Nephron (organoid): ENCODE results near the gene ALG2.

Experiments used
- H3K27ac Mint-ChIP-seq, 3 experiments: 2 replicates each; pipeline ENCODE4 v1.8.0; 2020; ENCODE audit warnings: mixed read lengths in 3 of 3, mild to moderate bottlenecking in 2 of 3, moderate library complexity in 1 of 3
- H3K27me3 Mint-ChIP-seq: 2 replicates; pipeline ENCODE4 v1.8.0; 2021; ENCODE audit warnings: low read depth, mild to moderate bottlenecking, moderate library complexity, mixed read lengths
- H3K36me3 Mint-ChIP-seq: 2 replicates; pipeline ENCODE4 v1.8.0; 2020; ENCODE audit warnings: low read depth, mixed read lengths
- H3K4me1 Mint-ChIP-seq: 2 replicates; pipeline ENCODE4 v1.8.0; 2020; ENCODE audit warnings: mixed read lengths
- H3K4me3 Mint-ChIP-seq, 3 experiments: 2 replicates each; pipeline ENCODE4 v1.8.0; 2020; ENCODE audit warnings: mild to moderate bottlenecking in 3 of 3, mixed read lengths in 3 of 3, moderate library complexity in 2 of 3
- H3K9me3 Mint-ChIP-seq: 2 replicates; pipeline ENCODE4 v1.8.0; 2020; ENCODE audit warnings: mixed read lengths
- CTCF ChIP-seq, 3 experiments: fragments of 200-600 bp; sonication (generic); IDR thresholded peaks; one replicate each; pipeline ENCODE4 v1.5.0; 2021; ENCODE audit warnings: antibody characterized with exemption in 3 of 3; ENCODE audit not compliant: unreplicated experiment in 3 of 3

ALG2 gene

GRCh38 chr9:99235926-99236634 lies 14.3 kb upstream of the ALG2 start:
- TF ChIP-seq CTCF (IDR thresholded peaks at IDR 0.05; ENCODE audit: unreplicated experiment in 3 of 3) = no peak
- Mint-ChIP-seq H3K36me3 (peaks cover 45% of the 10 kb centered on the region), H3K4me3 (no peak overlapping the region), H3K4me1 (no peaks in the 10 kb centered on the region), H3K27me3 (no peaks in the 10 kb centered on the region), H3K27ac (no peak overlapping the region), H3K9me3 (no peaks in the 10 kb centered on the region)

- H3K4me3 Mint-ChIP-seq = no peak overlapping the region
- H3K9me3 Mint-ChIP-seq = no peaks in the 10 kb centered on the region
- H3K27ac Mint-ChIP-seq = no peak overlapping the region
- no peaks in the 10 kb centered on the region for H3K27me3 Mint-ChIP-seq
- peaks cover 48% of the 10 kb centered on the region for H3K36me3 Mint-ChIP-seq
- TF ChIP-seq CTCF (IDR thresholded peaks at IDR 0.05; ENCODE audit: unreplicated experiment in 3 of 3) = no peak
- H3K4me1 Mint-ChIP-seq = no peaks in the 10 kb centered on the region
These were observed 13.3 kb upstream of the ALG2 start for GRCh38 chr9:99235069-99235468.

- no peak overlapping the region for H3K27ac Mint-ChIP-seq
- H3K4me1 Mint-ChIP-seq = no peaks in the 10 kb centered on the region
- peaks cover 44% of the 10 kb centered on the region for H3K36me3 Mint-ChIP-seq
- no peaks in the 10 kb centered on the region for H3K9me3 Mint-ChIP-seq
- no peaks in the 10 kb centered on the region for H3K27me3 Mint-ChIP-seq
- no peak for TF ChIP-seq CTCF (IDR thresholded peaks at IDR 0.05; ENCODE audit: unreplicated experiment in 3 of 3)
- H3K4me3 Mint-ChIP-seq = no peak overlapping the region
These were observed 12.9 kb upstream of the ALG2 start for GRCh38 chr9:99234618-99235017.

GRCh38 chr9:99231711-99232110 lies 10.0 kb upstream of the ALG2 start:
- no peaks in the 10 kb centered on the region for H3K27me3 Mint-ChIP-seq
- peak in 2 of 3 experiments; percentile 11 to 30 for TF ChIP-seq CTCF (IDR thresholded peaks at IDR 0.05; ENCODE audit: unreplicated experiment in 3 of 3)
- H3K4me1 Mint-ChIP-seq = no peaks in the 10 kb centered on the region
- no peak overlapping the region for H3K27ac Mint-ChIP-seq
- H3K36me3 Mint-ChIP-seq = peaks cover 37% of the 10 kb centered on the region
- no peak overlapping the region for H3K4me3 Mint-ChIP-seq
- H3K9me3 Mint-ChIP-seq = no peaks in the 10 kb centered on the region

- no peak overlapping the region for H3K4me3 Mint-ChIP-seq
- H3K27ac Mint-ChIP-seq = no peak overlapping the region
- no peaks in the 10 kb centered on the region for H3K4me1 Mint-ChIP-seq
- no peaks in the 10 kb centered on the region for H3K9me3 Mint-ChIP-seq
- H3K27me3 Mint-ChIP-seq = no peaks in the 10 kb centered on the region
- H3K36me3 Mint-ChIP-seq = peaks cover 43% of the 10 kb centered on the region
- TF ChIP-seq CTCF (IDR thresholded peaks at IDR 0.05; ENCODE audit: unreplicated experiment in 3 of 3) = no peak
These were observed 8.5 kb upstream of the ALG2 start for GRCh38 chr9:99230206-99230605.

GRCh38 chr9:99226054-99226453 lies 4.3 kb upstream of the ALG2 start:
- Mint-ChIP-seq H3K27me3 (no peaks in the 10 kb centered on the region), H3K27ac (no peak overlapping the region), H3K36me3 (peaks cover 47% of the 10 kb centered on the region), H3K4me1 (peaks cover 23% of the 10 kb centered on the region), H3K9me3 (no peaks in the 10 kb centered on the region), H3K4me3 (peak overlapping the region in 1 of 3 experiments; percentile 6)
- no peak for TF ChIP-seq CTCF (IDR thresholded peaks at IDR 0.05; ENCODE audit: unreplicated experiment in 3 of 3)
